A204.1 (cell line): ENCODE results near the gene USP5.
A peak's percentile ranks its signal among the peaks of the same experiment; 100 is the strongest.
"Not testable (repeated sequence)": the region's sequence is repeated elsewhere in the genome, so short reads cannot be mapped to it uniquely, and the experiment has no call there.

Experiments used
- FAIRE-seq: peaks from 2 replicates; lab custom pipeline; 2012; peaks lifted over from hg19 to GRCh38; lab: Jason Lieb, UNC

USP5 gene

GRCh38 chr12:6866163-6866919 is 14.4 kb downstream of the USP5 start:
- FAIRE-seq, result no peak

DNA sequence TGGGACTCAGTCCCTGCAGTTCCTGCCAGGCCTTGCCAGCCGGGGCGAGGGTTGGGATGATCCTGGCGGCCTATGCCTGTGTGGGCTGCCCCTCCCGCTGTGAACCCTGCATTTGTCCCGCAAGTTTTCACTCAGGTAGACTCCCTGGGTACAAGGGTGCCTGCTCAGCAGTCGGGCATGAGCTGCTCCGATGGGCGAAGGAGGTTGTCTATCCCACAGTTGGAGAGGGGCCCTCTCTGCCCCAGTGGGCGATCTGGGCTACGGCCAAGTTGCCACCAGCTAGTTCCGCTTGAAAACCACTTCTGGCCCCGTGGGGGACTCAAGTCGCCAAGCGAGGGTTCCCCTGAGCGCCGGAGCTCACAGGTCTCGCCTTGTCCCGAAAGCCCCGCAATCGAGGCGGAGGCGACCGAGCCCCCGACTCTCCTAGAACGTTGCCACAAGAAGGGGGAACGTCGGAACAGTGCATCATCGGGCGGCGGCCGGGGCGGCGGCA is 15.0 kb downstream of the USP5 start:
- no peak for FAIRE-seq

DNA sequence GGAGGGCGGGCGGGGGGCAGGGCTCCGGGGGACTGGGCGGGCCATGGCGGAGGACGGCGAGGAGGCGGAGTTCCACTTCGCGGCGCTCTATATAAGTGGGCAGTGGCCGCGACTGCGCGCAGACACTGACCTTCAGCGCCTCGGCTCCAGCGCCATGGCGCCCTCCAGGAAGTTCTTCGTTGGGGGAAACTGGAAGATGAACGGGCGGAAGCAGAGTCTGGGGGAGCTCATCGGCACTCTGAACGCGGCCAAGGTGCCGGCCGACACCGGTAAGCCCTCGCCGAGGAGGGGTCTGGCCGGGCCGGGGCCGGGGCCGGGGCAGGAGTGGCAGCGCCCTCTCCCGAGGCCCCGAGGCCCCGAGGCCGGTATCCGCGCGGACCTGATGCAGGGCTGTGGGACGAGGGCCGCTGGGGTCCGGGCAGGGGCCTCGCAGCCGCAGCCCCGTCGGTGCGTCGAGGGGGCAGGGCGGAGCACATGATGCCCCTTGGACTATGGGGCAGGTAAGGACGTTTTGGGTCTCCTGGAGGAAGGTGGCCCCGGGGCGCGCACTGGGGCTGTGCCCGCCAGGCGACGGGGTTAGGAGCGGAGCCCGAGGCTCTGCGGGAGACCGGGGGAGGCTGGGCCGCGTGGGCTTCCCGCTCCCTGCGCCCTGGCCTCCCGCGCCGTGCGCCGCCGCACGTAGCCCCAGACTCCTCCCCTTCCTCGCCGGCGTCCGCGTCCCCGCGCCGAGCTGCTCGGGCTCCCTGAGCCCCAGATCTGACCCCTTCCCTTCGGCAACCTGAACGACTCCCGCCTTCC is 15.7 kb downstream of the USP5 start, which contains the start of gene TPI1:
TSS of gene TPI1 (plus strand) at position 119 of the 798 bp plus-strand sequence. CDS start at position 155, 36 bp downstream.
- FAIRE-seq, result no peak

DNA sequence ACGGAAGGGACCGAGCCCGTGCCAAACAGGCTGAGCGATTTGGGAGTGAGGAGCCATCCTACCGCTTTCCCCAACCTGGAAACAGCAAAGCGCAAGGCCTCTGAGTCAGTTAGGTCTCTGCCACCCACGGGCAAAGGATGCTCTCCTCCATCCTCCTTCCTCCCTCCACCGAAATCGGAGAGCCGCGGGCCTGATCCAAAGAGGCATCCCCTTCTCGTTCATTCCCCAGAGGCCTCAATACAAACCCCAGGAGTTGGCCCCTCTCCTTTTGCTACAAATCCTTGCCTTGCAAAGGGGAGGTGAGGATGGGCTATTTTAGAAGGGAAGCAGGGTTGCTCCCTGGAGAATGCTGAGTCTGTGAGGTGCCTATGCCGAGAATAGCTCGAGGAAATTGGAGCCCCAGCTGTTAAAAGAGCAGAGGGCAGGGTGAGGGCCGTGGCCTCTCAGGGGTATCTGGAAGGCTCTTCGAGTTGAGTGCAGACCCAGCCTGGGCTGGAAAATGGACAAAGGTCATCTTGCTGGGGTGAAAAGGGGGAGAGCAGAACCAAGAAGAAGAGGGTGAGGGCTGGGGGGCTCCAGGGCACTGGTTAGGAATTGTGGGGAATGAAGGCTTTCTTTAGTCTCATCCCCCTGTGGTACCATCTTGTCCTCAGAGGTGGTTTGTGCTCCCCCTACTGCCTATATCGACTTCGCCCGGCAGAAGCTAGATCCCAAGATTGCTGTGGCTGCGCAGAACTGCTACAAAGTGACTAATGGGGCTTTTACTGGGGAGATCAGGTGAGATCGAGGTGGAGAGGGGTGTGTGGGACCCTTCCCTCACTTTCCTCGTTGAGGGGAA is 16.5 kb downstream of the USP5 start:
- FAIRE-seq, result no peak

DNA sequence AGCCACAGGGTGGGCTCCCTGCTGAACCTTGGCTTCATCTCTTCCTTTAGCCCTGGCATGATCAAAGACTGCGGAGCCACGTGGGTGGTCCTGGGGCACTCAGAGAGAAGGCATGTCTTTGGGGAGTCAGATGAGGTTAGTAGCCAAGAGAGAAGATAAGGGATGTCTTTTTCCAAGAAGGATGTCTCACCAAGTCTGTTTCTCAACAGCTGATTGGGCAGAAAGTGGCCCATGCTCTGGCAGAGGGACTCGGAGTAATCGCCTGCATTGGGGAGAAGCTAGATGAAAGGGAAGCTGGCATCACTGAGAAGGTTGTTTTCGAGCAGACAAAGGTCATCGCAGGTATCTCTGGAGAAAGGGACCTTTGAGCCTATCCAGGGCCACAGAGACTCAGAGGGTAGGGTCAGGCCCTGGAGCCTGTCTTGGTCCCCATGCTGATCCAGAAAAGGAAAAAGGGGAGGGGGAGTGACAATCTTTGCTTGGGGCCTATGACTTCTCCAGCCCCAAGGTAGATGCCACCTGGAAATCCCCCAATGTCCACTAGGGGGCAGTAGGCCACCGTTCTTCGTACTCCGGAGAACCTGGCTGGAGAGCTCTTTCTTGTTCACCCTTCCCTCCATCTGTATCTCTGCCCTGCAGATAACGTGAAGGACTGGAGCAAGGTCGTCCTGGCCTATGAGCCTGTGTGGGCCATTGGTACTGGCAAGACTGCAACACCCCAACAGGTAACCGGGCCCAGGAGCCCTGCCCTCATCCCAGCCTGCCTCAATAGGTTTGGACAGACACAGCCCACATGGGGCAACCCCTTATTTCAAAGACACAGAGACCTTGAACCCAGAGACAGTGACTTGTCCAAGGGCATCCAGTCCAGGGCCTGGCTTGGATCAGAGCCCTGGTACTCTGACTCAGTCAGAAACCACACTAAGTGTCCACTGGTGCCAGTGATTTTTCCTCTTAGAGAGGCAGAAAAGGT is 17.4 kb downstream of the USP5 start:
- FAIRE-seq, result no peak

GRCh38 chr12:6870304-6870703 is 18.4 kb downstream of the USP5 start:
- FAIRE-seq, result not testable (repeated sequence)

GRCh38 chr12:6871052-6871957 is 19.4 kb downstream of the USP5 start:
- no peak for FAIRE-seq

- no peak for FAIRE-seq
These were observed 20.4 kb downstream of the USP5 start for GRCh38 chr12:6872073-6873048.

DNA sequence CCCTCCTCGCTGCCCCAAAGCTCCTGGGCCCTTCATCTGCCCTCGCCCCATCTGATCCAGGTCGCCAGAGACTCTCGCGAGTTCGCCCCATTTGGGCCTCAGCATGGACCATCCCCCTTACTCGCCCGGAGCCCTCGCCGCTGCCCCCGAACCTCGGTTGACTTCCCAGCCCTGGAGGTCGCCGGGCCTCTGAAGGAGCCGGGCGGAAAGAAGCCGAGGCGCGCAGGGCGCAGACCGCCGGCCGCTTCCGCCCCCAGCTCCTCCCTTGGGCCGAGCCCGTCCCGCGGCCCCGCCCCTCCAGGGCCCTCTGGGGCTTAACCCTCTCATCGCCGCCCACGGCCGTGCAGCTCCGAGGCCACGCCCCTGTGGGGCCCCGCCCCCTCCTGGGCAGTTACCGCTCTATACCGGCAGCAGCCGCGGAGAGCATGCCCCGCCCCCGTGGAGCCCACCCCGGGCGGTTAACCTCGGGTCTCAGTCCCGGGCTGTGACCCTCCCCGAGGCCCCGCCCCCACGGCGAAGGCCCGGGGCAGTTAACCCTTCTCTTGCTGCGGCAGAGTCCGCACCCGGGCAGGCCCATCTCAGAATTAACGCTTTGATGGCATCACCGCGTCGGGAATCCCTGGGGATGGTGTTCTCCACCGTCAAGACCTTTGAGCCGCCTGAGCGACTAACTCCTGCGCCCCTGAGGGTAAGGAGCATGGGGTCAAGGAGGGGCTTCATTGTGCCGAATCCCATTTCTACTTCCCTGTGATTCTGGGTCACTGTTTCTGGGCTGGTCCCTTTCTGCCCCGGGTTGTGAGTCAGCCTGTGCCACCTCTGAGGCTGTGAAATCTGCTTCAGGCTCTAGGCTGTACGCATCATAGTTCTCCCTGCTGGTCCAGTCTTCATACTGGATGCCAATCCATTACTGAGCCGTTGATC is 21.4 kb downstream of the USP5 start, which contains the start of gene SPSB2:
TSS of gene SPSB2 (minus strand) at position 210 of the 921 bp plus-strand sequence. CDS start 402 bp downstream, outside the sequence.
- peak; percentile 49 for FAIRE-seq

DNA sequence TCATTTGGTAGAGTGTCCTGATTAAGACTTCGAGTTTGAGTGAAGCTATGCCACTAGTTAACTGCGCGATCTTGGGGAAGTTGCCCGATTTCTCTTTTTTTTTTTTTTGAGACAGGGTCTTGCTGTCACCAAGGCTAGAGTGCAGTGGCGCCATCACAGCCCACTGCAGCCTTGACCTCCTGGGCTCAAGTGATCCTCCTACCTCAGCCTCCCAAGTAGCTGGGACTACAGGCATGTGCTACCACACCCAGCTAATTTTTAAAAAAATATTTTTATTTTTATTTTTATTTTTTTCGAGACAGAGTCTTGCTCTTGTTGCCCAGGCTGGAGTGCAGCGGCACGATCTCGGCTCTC is 22.0 kb downstream of the USP5 start:
- FAIRE-seq, result not testable (repeated sequence)

DNA sequence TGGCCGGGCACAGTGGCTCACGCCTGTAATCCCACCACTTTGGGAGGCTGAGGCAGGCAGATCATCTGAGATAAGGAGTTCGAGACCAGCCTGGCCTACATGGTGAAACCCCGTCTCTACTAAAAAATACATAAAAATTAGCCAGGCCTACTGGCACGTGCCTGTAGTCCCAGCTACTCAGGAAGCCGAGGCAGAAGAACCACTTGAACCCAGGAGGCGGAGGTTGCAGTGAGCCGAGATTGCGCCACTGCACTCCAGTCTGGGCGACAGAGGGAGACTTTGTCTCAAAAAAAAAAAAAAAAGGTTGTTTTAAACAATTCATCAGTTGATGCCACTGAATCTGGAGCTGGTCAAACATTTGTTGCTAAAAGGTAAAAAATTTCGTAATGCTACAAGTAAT is 27.9 kb downstream of the USP5 start:
- not testable (repeated sequence) for FAIRE-seq

DNA sequence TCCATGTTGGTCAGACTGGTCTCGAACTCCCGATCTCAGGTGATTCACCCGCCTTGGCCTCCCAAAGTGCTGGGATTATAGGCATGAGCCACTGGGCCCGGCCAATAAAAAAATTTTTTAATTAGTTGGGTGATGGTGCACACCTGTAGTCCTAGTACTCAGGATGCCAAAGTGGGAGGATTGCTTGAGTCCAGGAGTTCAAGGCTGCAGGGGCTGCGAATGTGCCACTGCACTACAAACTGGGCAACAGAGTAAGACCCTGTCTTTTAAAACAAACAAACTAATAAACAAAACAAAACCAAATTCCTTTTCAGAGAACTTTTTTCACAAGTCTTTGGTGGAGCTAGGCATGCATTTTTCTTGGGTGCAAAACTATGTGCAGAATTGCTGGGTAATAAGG is 31.3 kb downstream of the USP5 start:
- FAIRE-seq, result no peak

DNA sequence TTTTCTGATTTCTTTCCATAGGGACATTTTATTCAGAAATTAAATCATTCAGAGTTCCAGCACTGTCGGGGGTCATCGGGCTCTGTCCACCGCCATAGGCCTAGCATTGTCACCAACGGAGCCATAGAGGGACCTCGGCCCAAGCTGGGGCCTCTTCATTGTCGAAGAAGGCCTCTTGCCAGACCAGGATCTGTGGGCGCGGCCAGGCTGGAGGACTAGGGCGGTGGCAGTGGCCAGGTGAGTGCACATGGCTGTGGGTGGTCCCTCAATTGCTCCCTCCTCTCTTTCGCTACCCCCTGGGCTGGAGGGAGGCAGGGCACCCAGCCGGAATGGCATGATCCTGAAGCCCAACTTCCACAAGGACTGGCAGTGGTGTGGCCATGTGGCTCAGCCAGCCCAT is 31.7 kb downstream of the USP5 start:
- no peak for FAIRE-seq

DNA sequence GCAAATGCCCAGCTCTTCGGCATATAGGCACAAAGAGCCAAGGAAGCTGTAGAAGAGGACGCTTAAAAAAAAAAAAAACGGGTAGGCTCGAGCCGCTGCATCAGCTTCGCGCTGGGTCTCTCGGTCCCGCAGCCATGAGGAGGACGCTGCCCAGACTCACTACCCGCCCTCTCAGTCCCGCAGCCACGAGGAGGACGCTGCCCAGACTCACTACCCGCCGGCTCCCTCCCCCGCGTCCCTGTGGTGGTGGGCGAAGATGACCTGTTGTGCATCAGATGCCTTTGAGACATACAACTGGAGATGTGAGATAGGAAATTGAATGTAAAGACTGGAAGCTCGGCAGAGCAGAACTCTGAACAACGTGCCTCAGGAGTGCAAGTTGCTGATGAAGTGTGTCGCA is 32.6 kb downstream of the USP5 start:
- FAIRE-seq, result no peak

GRCh38 chr12:6886206-6886999 is 34.5 kb downstream of the USP5 start:
- FAIRE-seq, result not testable (repeated sequence)

GRCh38 chr12:6887460-6887859 is 35.5 kb downstream of the USP5 start:
- FAIRE-seq, result no peak

DNA sequence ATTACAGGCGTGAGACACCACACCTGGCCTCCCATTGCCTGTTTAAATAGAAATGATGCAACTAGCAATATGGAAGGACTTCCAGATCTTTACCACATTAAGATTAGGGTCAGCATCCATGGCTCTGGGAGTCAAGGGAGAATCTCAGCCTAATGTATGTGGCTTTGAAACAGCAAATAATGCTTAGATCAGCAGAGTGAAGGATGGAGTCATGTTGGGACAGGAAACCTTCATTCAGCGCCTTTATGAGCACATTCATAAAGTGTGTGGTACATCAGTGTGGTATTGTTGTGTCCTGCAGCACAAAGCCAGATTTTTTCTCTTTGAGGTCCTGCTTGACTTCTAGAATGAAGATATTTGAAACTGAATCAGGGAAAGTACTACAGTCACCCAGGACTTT is 36.4 kb downstream of the USP5 start:
- no peak for FAIRE-seq
